Stimulated activated CD4-positive, alpha-beta T cell treated with anti-CD3 and anti-CD28 coated beads, Interleukin-12 subunit alpha, Interleukin-12 subunit beta, amount 100 ng/mL, for 48 hours (primary cell): ENCODE measurements around the gene KLF11.
"Not testable (repeated sequence)": the region's sequence is repeated elsewhere in the genome, so short reads cannot be mapped to it uniquely, and the experiment has no call there.

ENCODE experiments used
- DNase-seq, 3 donors: peaks; one replicate each; pipeline ENCODE4 v3.0.0-alpha.2; 2020; ENCODE audit warnings: low read depth in 2 of 3, low spot score in 1 of 3

KLF11 gene

GRCh38 chr2:10009271-10009810 is 34.0 kb upstream of the KLF11 start:
- DNase-seq: no peak

- no peak for DNase-seq
These were observed 33.3 kb upstream of the KLF11 start for GRCh38 chr2:10009811-10010781.

DNA sequence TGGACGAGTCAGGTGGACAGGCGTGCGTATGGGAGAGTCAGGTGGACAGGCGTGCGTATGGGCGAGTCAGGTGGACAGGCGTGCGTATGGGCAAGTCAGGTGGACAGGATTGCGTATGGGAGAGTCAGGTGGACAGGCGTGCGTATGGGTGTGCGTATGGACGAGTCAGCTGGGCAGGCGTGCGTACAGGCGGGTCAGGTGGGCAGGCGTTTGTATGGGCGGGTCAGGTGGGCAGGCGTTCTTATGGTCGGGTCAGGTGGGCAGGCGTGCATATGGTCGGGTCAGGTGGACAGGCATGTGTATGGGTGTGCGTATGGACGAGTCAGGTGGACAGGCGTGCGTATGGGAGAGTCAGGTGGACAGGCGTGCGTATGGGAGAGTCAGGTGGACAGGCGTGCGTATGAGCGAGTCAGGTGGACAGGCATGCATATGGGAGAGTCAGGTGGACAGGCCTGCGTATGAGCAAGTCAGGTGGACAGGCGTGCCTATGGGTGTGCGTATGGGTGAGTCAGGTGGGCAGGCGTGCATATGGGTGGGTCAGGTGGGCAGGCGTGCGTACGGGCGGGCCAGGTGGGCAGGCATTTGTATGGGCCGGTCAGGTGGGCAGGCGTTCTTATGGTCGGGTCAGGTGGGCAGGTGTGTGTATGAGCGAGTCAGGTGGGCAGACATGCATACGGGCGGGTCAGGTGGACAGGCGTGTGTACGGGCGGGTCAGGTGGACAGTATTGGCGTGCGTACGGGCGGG is 32.3 kb upstream of the KLF11 start:
- DNase-seq: not testable (repeated sequence)

GRCh38 chr2:10011606-10012325 is 31.6 kb upstream of the KLF11 start:
- not testable (repeated sequence) for DNase-seq

DNA sequence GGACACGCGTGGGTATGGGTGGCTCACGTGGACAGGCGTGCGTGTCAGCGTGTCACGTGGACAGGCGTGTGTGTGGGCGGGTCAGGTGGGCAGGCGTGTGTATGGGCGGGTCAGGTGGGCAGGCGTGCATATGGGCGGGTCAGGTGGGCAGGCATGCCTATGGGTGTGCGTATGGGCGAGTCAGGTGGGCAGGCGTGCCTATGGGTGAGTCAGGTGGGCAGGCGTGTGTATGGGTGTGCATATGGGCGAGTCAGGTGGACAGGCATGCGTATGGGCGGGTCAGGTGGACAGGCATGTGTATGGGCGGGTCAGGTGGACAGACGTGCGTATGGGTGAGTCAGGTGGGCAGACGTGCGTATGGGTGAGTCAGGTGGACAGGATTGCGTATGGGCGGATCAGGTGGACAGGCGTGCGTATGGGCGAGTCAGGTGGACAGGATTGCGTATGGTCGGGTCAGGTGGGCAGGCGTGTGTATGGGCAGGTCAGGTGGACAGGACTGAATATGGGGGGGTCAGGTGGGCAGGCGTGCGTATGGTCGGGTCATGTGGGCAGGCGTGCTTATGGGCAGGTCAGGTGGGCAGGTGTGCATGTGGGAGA is 30.9 kb upstream of the KLF11 start:
- not testable (repeated sequence) for DNase-seq

- no peak for DNase-seq
These were observed 30.3 kb upstream of the KLF11 start for GRCh38 chr2:10012963-10013461.

- not testable (repeated sequence) for DNase-seq
These were observed 29.5 kb upstream of the KLF11 start for GRCh38 chr2:10013651-10014417.

- DNase-seq: no peak
These were observed 28.7 kb upstream of the KLF11 start for GRCh38 chr2:10014418-10015190.

GRCh38 chr2:10015376-10015989 is 27.9 kb upstream of the KLF11 start:
- DNase-seq: not testable (repeated sequence)

DNA sequence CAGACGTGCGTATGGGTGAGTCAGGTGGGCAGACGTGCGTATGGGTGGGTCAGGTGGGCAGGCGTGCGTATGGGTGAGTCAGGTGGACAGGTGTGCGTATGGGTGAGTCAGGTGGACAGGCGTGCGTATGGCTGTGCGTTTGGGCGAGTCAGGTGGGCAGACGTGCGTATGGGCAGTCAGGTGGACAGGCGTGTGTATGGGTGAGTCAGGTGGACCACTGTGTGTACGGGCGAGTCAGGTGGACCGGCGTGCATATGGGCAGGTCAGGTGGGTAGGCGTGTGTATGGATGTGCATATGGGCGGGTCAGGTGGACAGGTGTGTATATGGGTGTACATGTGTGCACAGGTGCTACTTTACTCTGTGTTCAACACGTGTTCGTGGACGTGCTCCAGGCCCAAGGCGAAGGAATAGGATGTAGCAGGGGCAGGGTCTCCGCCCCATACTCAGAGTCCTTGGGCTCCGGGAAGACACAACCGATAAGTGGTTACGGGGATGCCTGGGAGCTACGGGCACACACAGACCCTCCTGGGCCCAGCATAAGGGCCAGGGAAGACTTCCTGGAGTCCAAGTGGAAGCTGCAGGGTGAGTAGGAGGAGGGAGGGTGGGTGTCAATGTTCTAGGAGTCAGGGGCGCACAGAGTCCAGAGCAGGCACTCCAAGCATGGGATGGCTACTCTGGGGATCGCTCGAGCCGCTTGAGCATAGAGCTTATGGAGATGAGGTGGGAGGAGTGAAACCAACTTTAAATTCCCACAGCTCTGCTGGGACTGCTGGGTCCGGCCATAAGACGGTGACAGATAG is 27.1 kb upstream of the KLF11 start:
- no peak for DNase-seq

GRCh38 chr2:10016802-10017258 is 26.5 kb upstream of the KLF11 start:
- DNase-seq: no peak

GRCh38 chr2:10017313-10017941 is 25.9 kb upstream of the KLF11 start:
- no peak for DNase-seq

DNA sequence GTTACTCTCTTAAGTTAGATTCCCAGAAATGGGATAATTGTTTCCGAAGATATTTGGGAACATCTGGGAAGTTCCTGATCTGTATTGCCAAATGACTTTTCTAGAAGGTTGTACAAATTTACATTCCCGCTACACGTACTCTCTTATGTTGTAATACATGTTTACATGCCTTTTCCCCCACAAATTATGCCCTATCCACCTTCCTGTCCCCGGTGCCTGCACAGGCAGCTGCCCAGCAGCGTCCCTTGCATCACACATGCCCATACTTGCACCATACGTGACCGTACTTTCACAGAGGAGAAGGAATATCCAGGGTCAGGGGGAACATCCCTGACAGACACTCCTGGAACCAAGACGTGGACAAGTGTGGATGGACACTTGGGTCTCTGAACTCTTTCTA is 24.2 kb upstream of the KLF11 start:
- DNase-seq: no peak

DNA sequence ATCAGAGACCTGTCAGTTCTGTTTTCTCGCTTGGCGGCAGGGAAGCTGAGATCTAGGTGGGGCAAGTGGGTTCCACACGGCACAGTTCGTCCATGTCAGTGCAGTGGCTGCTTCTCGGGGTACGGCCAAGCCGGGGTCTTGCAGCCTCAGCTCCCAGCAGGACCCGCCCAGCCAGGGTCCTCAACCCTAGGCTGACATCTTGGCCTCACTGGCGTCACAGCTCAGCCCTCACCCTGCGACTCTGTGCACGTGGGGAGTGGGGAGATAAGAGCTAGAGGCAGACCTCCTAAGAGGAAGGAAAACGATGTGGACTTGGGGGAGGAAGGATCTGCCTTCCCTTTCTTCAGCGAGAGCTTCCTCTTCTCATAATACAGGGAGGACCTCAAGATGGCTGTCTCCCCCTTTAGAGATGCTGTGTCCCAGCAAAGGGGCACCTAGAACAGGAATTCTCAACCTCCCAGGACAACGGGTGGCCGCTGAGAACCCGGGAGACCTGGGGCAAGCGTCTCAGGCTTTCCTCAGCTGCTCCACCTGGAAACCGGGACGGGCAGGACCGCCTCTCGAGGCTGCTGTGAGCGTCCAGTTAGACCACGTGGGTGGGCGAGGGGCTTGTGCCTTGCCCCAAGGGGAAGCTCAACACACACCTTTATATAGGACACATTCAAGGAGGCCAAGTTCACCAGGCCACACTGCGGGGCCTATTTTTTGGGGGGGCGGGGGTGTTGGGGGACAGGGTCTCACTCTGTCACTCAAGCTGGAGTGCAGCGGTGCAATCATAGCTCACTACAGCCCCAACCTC is 23.5 kb upstream of the KLF11 start:
- no peak for DNase-seq

GRCh38 chr2:10022041-10022421 is 21.3 kb upstream of the KLF11 start:
- DNase-seq: no peak

DNA sequence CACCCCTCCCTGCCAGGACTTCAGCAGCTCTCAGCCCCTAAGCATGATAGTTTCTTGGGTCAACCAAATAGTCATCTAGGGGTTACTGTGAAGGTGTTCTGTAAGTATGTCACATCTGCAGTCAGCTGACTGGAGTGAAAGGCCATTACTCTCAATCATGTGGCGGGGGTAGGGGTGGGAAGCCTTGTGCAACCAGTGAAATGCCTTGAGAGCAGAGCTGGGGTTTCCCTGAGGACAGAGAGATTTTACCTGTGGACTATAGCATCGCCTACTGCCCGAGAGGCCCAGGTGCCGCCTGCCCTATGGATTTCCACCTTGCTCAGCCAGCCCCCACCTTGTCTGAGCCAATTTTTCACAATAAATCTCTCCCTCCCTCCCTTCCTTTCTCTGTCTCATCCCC is 20.9 kb upstream of the KLF11 start:
- no peak for DNase-seq
